Measurements from ENCODE around the gene CYP3A4.
"Not testable (repeated sequence)": the region's sequence is repeated elsewhere in the genome, so short reads cannot be mapped to it uniquely, and the experiment has no call there.

DNA sequence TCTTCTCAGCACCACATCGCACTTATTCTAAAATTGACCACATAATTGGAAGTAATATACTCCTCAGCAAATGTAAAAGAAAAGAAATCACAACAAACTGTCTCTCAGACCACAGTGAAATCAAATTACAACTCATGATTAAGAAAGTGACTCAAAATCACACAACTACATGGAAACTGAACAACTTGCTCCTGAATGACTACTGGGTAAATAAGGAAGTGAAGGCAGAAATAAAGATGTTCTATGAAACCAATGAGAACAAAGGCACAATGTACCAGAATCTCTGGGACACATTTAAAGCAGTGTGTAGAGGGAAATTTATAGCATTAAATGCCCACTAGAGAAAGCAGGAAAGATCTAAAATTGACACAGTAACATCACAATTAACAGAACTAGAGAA is 10.6 kb downstream of the CYP3A4 start:
- TF ChIP-seq CTCF (conservative IDR thresholded peaks at IDR 0.05; ENCODE audit: low read depth, low read length); EZH2phosphoT487 (IDR thresholded peaks at IDR 0.05; ENCODE audit: borderline replicate concordance, low read length); EZH2 (IDR thresholded peaks at IDR 0.05; ENCODE audit: low read length, unreplicated experiment): not testable (repeated sequence)
